SH-SY5Y (cell line): ENCODE data around the gene RABGAP1L.

Experiments used
- GATA2 ChIP-seq: IDR thresholded peaks from 2 replicates; pipeline ENCODE4 v1.6.1; 2011; ENCODE audit warnings: mild to moderate bottlenecking, low read depth, low read length
- GATA3 ChIP-seq: IDR thresholded peaks from 2 replicates; pipeline ENCODE4 v1.6.1; 2011; ENCODE audit warnings: low read depth, mild to moderate bottlenecking, low read length, moderate library complexity

GRCh38 chr1:174324939-174325338, 165.6 kb downstream of the RABGAP1L start:
- TF ChIP-seq GATA2 (no peak), GATA3 (no peak)
